ENCODE data around the gene ATP10A.
"Not testable (repeated sequence)": the region's sequence is repeated elsewhere in the genome, so short reads cannot be mapped to it uniquely, and the experiment has no call there.

The ATP10A gene

DNA sequence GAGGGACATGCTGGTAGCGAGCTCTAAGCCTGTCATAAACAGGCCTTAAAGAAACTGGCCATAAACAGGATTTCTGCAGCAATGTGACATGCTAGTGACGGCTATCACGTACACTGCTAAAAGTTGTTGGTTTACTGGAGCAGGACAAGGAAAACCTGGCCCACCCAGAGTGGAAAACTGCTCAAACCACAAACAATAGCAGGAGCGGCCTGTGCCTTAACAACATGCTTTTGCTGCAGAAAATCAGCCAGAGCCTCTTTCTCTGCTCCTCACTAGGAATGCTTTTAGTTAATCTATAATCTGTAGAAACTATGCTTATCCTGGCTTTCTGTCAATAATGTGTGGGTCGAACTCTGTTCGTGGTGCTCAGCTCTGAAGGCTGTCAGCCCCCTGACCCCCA lies 221.4 kb downstream of the ATP10A start:
- no peak for DNase-seq (ENCODE audit: low read depth)

DNA sequence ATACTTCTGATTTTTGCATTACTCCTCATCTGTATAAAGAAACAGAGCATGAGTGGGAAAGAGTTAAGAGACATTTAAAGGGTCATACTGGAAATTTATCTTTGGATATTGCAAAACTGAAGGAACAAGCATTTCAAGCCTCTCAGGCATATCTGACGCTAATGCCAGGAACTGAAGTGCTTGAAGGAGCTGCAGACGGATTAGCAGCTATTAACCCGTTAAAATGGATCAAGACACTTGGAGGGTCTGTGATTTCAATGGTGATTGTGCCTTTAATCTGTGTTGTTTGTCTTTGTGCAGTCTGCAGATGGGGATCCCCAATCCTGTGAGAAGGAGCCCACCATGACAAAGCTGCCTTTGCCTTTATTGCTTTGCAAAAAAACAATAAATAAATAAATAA lies 221.8 kb downstream of the ATP10A start:
- no peak for DNase-seq (ENCODE audit: low read depth)

- not testable (repeated sequence) for DNase-seq (ENCODE audit: low read depth)
Observed at GRCh38 chr15:25640959-25641358, 222.2 kb downstream of the ATP10A start.

- no peak for DNase-seq (ENCODE audit: low read depth)
Observed at GRCh38 chr15:25640381-25640780, 222.7 kb downstream of the ATP10A start.

DNA sequence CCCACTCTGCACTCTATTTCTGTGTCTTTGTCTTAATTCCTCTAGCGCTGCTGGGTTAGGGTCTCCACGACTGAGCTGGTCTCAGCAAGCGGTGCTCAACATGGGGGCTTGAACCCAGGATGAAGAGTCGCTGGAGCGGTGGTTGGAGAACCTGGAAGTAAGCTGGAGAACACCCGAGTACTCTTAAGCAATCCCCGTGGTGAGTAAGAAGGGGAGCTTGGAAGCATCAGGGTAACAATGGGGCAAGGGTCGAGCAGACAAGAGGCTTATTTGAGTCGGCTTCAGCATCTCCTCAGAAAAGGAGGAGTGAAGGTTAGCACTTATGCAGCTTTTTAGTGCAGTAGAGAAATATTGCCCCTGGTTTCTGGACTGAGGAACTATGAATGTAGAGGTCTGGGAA lies 226.6 kb downstream of the ATP10A start:
- DNase-seq (ENCODE audit: low read depth) = not testable (repeated sequence)

DNA sequence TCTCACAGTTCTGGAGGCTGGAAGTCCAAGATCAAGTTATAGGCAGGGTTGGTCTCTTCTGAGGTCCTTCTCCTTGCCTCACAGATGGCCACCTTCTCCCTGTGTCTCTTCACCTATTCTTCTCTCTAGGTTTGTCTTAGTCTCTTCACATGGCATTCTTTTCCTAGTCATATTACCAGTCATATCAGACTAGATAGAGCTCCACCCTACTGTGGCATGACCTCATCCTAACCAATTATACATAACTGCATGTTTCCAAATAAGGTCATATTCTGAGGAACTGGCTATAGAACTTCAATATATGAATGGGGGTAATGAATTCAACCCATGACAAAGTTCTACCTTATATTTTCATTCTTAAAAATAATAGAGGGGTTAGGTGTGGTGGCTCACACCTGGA lies 227.9 kb downstream of the ATP10A start:
- DNase-seq (ENCODE audit: low read depth) = no peak

- no peak for DNase-seq (ENCODE audit: low read depth)
Observed at GRCh38 chr15:25633862-25634261, 229.3 kb downstream of the ATP10A start.

DNA sequence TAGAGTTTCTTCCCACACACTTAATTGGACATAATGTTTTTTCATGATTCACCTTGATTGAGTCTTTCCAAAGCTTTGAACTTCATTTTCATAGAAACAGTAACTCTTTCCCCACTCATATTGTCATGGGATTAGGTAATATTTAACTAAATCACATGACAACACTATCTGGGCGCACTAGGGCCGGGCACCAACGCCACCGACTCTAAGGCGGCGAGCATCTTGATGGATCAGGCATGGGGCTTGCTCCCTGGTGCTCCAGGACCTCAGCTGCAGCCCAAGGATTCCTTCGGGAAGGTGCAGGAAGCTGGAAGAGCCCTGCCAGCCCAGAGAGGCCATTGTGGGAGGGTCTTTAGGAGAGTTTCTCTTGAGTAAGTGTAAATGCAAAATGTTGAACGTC lies 231.2 kb downstream of the ATP10A start:
- DNase-seq (ENCODE audit: low read depth) = no peak
